ENCODE data around the gene AMMECR1L. TPM values are rescaled to one million over a fixed set of nuclear protein-coding genes. Genes with fewer than 3 reads are reported as not detected.
A peak's percentile ranks its signal among the peaks of the same experiment; 100 is the strongest.

Gene AMMECR1L
- total and polyA plus RNA-seq, 7 donors = 3.6 to 12.2 (median 8.1) TPM

DNA sequence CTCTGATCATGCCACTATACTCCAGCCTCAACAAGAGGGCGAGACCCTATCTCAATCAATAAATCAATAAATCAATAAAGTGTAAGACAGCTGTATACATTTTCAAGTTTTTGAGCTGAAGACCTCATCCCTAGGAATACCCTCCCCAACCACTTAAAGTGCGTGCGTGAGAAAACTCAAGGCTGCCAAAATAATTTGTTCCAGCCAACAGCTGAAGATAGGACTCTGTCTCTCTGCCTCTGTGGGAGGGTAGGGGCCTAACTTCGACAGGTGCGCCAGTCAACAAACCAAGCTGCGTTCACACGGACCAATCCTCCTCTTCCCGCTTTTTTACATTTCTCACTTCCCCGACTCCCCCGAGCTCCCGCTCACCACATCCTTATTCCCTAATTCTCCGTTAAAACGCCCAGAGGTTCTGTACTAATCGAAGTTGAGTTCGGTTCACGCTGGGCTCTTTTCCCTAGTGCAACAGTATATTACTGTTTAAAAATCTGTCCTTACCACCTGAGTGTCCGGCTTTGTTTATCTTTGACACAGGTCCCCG lies 28.4 kb downstream of the AMMECR1L start:
- H3K27ac ChIP-seq = peak overlapping the region; percentile 75 to 86 (median 84)
- intact Hi-C loops (cut with DNase I) = loop anchor here (5.0 kb wide), 1 partner anchor 45 kb away; the partner anchor contains the start of gene WDR33
- H3K4me1 ChIP-seq = peaks cover 0 to 42% (median 25%) of the 10 kb centered on the region in 4 donors

GRCh38 chr2:127853671-127854070 lies 32.1 kb downstream of the AMMECR1L start:
- H3K4me1 ChIP-seq = peaks cover 0 to 36% (median 24%) of the 10 kb centered on the region in 4 donors
- no peaks in the 10 kb centered on the region for H3K27me3 ChIP-seq
- H3K36me3 ChIP-seq = peaks cover 0 to 42% (median 17%) of the 10 kb centered on the region in 4 donors
- H3K4me3 ChIP-seq = no peak overlapping the region
- intact Hi-C loops (cut with DNase I) = no loop called here
- no peak overlapping the region for H3K27ac ChIP-seq
- no peaks in the 10 kb centered on the region for H3K9me3 ChIP-seq
- WGBS, 2 donors = 86 to 91% methylated on average over 4 of the region's 4 CpGs
- TF ChIP-seq EP300 (IDR thresholded peaks at IDR 0.05) (no peak), POLR2AphosphoS5 (IDR thresholded peaks at IDR 0.05) (no peak), POLR2A (IDR thresholded peaks at IDR 0.05) (no peak)
- TF ChIP-seq, protein P1, sequence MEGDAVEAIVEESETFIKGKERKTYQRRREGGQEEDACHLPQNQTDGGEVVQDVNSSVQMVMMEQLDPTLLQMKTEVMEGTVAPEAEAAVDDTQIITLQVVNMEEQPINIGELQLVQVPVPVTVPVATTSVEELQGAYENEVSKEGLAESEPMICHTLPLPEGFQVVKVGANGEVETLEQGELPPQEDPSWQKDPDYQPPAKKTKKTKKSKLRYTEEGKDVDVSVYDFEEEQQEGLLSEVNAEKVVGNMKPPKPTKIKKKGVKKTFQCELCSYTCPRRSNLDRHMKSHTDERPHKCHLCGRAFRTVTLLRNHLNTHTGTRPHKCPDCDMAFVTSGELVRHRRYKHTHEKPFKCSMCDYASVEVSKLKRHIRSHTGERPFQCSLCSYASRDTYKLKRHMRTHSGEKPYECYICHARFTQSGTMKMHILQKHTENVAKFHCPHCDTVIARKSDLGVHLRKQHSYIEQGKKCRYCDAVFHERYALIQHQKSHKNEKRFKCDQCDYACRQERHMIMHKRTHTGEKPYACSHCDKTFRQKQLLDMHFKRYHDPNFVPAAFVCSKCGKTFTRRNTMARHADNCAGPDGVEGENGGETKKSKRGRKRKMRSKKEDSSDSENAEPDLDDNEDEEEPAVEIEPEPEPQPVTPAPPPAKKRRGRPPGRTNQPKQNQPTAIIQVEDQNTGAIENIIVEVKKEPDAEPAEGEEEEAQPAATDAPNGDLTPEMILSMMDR (IDR thresholded peaks at IDR 0.05) = no peak
- DNase-seq = no peak

More for the DNA sequence above, 28.4 kb downstream of the AMMECR1L start:
- TF ChIP-seq POLR2AphosphoS5 (IDR thresholded peaks at IDR 0.05) = no peak
- no peak for TF ChIP-seq POLR2A (IDR thresholded peaks at IDR 0.05)
- TF ChIP-seq, protein P1 (IDR thresholded peaks at IDR 0.05) = no peak
- TF ChIP-seq EP300 (IDR thresholded peaks at IDR 0.05) = no peak
- Histone ChIP-seq H3K4me3 (peak overlapping the region; percentile 61 to 96 (median 89)), H3K27me3 (no peaks in the 10 kb centered on the region), H3K9me3 (no peaks in the 10 kb centered on the region), H3K36me3 (peaks cover 0 to 6% (median 0%) of the 10 kb centered on the region in 4 donors)
- DNase-seq = no peak
- WGBS, 2 donors = 1 to 4% methylated on average over 18 of the region's 18 CpGs

DNA sequence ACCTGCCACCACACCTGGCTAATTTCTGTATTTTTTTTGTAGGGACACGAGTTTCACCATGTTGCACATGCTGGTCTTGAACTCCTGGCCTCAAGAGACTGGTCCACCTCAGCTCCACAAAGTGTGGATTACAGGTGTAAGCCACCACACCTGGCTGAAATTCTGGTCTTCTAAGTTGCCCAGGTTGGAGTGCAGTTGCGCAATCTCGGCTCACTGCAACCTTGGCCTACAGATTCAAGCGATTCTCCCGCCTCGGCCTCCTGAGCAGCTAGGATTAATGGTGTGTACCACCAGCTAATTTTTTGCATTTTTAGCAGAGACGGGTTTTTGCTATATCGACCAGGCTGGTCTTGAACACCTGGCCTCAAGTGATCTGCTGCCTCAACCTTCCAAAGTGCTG lies 33.4 kb downstream of the AMMECR1L start:
- Histone ChIP-seq H3K36me3 (peaks cover 0 to 55% (median 24%) of the 10 kb centered on the region in 4 donors), H3K27ac (no peak overlapping the region), H3K9me3 (no peaks in the 10 kb centered on the region), H3K27me3 (no peaks in the 10 kb centered on the region), H3K4me1 (peaks cover 0 to 29% (median 21%) of the 10 kb centered on the region in 4 donors), H3K4me3 (no peak overlapping the region)
- WGBS, 2 donors = 96 to 98% methylated on average over 8 of the region's 8 CpGs
- no peak for TF ChIP-seq POLR2AphosphoS5 (IDR thresholded peaks at IDR 0.05)
- no peak for TF ChIP-seq EP300 (IDR thresholded peaks at IDR 0.05)
- TF ChIP-seq, protein P1 (IDR thresholded peaks at IDR 0.05) = no peak
- no peak for TF ChIP-seq POLR2A (IDR thresholded peaks at IDR 0.05)
- intact Hi-C loops (cut with DNase I) = no loop called here
- no peak for DNase-seq

GRCh38 chr2:127847931-127848330 lies 37.8 kb downstream of the AMMECR1L start:
- Histone ChIP-seq H3K4me1 (no peaks in the 10 kb centered on the region), H3K36me3 (peaks cover 0 to 79% (median 40%) of the 10 kb centered on the region in 4 donors), H3K9me3 (no peaks in the 10 kb centered on the region), H3K4me3 (no peak overlapping the region), H3K27me3 (no peaks in the 10 kb centered on the region), H3K27ac (no peak overlapping the region)
- WGBS, 2 donors = 86 to 92% methylated on average over 7 of the region's 7 CpGs
- intact Hi-C loops (cut with DNase I) = no loop called here
- DNase-seq = no peak
- TF ChIP-seq POLR2A (IDR thresholded peaks at IDR 0.05) (no peak), POLR2AphosphoS5 (IDR thresholded peaks at IDR 0.05) (no peak), EP300 (IDR thresholded peaks at IDR 0.05) (no peak)
- TF ChIP-seq, protein P1 (IDR thresholded peaks at IDR 0.05) = no peak
